Measurements from ENCODE around the gene PPIP5K2. TPM values are rescaled to one million over a fixed set of nuclear protein-coding genes. Genes with fewer than 3 reads are reported as not detected.
"Not testable (repeated sequence)": the region's sequence is repeated elsewhere in the genome, so short reads cannot be mapped to it uniquely, and the experiment has no call there.

The PPIP5K2 gene
- total and polyA plus RNA-seq, 7 donors = 4.5 to 11.0 (median 7.4) TPM

DNA sequence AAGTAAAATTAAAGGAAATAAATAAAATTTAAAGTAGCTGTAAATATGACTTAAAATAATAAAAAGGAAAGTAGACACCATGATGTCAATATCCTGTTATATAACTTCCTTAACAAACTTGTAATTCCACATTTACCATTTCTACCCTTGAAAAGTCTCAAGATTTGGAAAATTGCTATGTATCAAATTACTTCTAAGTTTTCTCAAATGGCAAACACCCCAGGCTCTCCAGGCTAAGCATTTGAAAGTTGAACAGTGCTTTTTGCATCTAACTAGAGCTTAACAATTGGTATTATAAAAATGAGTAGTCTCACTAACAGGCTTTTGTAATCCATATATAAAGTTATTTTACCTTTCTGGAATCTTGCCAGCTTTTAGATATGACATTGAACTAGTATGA, 97.0 kb downstream of the PPIP5K2 start:
- no peaks in the 10 kb centered on the region for H3K27me3 ChIP-seq (ENCODE audit: insufficient read depth in 3 of 3, low read length in 2 of 3)
- intact Hi-C loops (cut with DNase I) = no loop called here
- no peaks in the 10 kb centered on the region for H3K9me3 ChIP-seq
- H3K4me1 ChIP-seq = no peaks in the 10 kb centered on the region
- no peaks in the 10 kb centered on the region for H3K36me3 ChIP-seq (ENCODE audit: insufficient read depth in 1 of 2, low read depth in 1 of 2)
- TF ChIP-seq, protein P1, sequence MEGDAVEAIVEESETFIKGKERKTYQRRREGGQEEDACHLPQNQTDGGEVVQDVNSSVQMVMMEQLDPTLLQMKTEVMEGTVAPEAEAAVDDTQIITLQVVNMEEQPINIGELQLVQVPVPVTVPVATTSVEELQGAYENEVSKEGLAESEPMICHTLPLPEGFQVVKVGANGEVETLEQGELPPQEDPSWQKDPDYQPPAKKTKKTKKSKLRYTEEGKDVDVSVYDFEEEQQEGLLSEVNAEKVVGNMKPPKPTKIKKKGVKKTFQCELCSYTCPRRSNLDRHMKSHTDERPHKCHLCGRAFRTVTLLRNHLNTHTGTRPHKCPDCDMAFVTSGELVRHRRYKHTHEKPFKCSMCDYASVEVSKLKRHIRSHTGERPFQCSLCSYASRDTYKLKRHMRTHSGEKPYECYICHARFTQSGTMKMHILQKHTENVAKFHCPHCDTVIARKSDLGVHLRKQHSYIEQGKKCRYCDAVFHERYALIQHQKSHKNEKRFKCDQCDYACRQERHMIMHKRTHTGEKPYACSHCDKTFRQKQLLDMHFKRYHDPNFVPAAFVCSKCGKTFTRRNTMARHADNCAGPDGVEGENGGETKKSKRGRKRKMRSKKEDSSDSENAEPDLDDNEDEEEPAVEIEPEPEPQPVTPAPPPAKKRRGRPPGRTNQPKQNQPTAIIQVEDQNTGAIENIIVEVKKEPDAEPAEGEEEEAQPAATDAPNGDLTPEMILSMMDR (IDR thresholded peaks at IDR 0.05) = no peak
- no peak overlapping the region for H3K27ac ChIP-seq
- no peak for ATAC-seq
- DNase-seq = no peak
- H3K4me3 ChIP-seq = no peak overlapping the region

DNA sequence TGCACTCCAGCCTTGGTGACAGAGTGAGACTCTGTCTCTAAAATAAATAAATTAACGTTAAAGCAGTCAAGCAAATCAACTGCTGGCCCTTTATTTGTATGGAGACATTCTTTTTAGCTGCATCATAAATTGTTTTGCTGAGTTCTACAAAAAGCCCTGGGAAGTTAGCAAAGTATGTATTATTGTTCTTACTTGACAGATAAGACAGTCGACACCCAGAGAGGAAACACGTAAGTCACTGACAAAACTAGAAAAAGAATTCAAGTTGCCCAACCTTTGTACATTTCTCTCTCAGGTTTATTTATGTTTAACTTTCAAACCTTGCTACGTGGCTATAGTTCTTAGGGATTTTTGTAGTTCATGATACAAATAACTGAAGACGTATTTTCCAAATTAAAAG, 98.1 kb downstream of the PPIP5K2 start:
- no peak overlapping the region for H3K4me3 ChIP-seq
- H3K27me3 ChIP-seq (ENCODE audit: insufficient read depth in 3 of 3, low read length in 2 of 3) = no peaks in the 10 kb centered on the region
- no peaks in the 10 kb centered on the region for H3K4me1 ChIP-seq
- ATAC-seq = no peak
- H3K9me3 ChIP-seq = no peaks in the 10 kb centered on the region
- intact Hi-C loops (cut with DNase I) = no loop called here
- no peak for DNase-seq
- 86 to 88% (median 87%) methylated on average over 5 of the region's 5 CpGs for WGBS, 3 donors
- H3K27ac ChIP-seq = no peak overlapping the region
- TF ChIP-seq, protein P1 (IDR thresholded peaks at IDR 0.05) = no peak
- no peaks in the 10 kb centered on the region for H3K36me3 ChIP-seq (ENCODE audit: insufficient read depth in 1 of 2, low read depth in 1 of 2)

DNA sequence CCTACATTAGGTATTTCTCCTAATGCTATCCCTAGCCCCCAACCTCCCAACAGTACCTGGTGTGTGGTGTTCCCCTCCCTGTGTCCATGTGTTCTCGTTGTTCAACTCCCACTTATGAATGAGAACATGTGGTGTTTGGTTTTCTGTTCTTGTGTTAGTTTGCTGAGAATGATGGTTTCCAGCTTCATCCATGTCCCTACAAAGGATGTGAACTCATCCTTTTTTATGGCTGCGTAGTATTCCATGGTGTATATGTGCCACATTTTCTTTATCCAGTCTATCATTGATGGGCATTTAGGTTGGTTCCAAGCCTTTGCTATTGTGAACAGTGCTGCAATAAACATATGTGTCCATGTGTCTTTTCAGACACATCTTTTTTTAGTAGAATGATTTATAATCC, 99.0 kb downstream of the PPIP5K2 start:
- H3K9me3 ChIP-seq; H3K27me3 ChIP-seq (ENCODE audit: insufficient read depth in 3 of 3, low read length in 2 of 3); DNase-seq; H3K4me1 ChIP-seq; ATAC-seq; H3K27ac ChIP-seq; H3K36me3 ChIP-seq (ENCODE audit: insufficient read depth in 1 of 2, low read depth in 1 of 2); H3K4me3 ChIP-seq; intact Hi-C loops (cut with DNase I): not testable (repeated sequence)
- 94 to 98% (median 97%) methylated on average over 2 of the region's 2 CpGs for WGBS, 3 donors

DNA sequence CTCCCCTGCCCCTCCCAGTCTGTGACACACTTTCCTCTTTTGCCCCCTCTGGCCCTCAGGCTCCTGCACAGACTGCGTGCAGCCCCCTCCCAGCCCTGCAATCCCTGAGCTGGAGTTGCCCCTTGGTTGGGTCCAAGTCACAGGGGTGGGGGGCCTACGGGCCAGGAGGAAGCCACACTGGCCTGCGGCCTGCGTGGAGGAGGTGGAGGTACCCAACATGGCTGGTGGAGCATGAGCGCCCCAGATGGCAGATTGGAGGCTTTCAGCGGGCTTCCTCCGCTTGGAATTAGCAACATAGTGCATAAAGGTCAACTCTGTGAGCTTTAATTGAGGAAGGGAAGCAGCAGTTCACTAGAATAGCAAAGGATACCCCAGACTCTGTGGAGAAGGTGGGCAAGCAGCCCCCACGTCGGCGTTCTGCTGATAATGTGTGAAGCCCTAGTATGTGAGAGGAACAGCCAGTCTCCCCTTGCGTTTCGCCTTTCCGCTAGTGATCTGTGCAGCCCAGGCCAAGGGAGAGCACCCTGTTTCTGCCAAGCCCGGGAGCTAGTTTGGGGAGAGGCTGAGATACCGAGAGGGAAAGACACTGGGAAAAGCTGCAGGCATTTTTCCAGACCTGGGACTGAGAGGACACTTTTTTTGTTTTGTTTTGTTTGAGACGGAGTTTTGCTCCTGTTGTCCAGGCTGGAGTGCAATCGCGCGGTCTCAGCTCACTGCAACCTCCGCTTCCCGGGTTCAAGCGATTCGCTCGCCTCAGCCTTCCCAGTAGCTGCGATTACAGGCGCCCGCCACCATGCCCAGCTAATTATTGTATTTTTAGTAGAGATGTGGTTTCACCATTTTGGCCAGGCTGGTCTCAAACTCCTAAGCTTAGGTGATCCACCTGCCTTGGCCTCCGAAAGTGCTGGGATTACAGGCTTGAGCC, 103.2 kb downstream of the PPIP5K2 start:
- intact Hi-C loops (cut with DNase I) = no loop called here
- ATAC-seq (no peak), DNase-seq (no peak)
- TF ChIP-seq, protein P1 (IDR thresholded peaks at IDR 0.05) = no peak
- H3K27me3 ChIP-seq (ENCODE audit: insufficient read depth in 3 of 3, low read length in 2 of 3) = no peaks in the 10 kb centered on the region
- WGBS, 3 donors = 91 to 95% (median 94%) methylated on average over 28 of the region's 28 CpGs
- H3K27ac ChIP-seq = no peak overlapping the region
- no peaks in the 10 kb centered on the region for H3K36me3 ChIP-seq (ENCODE audit: insufficient read depth in 1 of 2, low read depth in 1 of 2)
- H3K9me3 ChIP-seq = no peaks in the 10 kb centered on the region
- H3K4me1 ChIP-seq = no peaks in the 10 kb centered on the region
- H3K4me3 ChIP-seq = no peak overlapping the region

DNA sequence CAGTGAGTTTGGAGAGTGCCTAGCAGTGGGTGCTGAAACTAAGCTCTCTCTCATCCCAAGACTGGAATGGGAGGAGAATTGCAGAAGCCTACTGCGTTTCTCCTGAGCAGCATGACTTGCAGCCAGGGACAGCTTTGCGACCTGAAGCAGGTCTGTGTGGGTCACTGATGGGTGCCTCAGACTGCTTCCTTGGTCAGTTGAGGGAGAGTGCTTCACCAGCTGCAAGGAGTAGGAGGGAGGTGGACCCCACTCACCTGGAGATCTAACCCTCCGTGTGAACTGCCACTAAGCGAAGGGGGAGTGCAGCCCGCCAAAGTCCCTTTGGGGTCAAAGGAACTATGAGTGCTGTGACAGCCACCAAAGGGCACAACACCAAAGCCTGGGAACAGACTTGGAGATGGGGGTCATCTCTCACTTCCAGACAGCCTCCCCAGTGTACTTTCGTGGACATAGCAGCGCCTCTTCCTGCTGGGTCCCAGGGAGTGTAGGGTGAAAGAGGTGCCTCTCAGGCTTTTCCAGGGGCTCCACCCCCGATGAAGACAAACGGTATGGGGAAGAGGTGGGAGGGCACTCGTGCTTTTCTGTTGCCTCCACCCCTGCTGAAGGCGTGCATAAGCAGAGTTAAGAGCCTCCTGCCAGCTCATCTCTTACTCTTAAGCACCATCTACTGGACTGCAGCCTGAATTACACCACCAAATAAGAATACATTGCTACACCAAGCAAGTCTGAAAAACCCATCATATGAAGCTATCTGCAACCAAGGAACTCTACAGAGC, 104.2 kb downstream of the PPIP5K2 start:
- no peak for DNase-seq
- TF ChIP-seq, protein P1 (IDR thresholded peaks at IDR 0.05) = peak; percentile 50
- Histone ChIP-seq H3K36me3 (ENCODE audit: insufficient read depth in 1 of 2, low read depth in 1 of 2) (no peaks in the 10 kb centered on the region), H3K9me3 (no peaks in the 10 kb centered on the region), H3K27me3 (ENCODE audit: insufficient read depth in 3 of 3, low read length in 2 of 3) (no peaks in the 10 kb centered on the region), H3K27ac (no peak overlapping the region), H3K4me1 (no peaks in the 10 kb centered on the region), H3K4me3 (no peak overlapping the region)
- 58 to 65% (median 61%) methylated on average over 11 of the region's 11 CpGs for WGBS, 3 donors
- peak in 3 of 4 donors; percentile 76 to 86 (median 84) for ATAC-seq
- intact Hi-C loops (cut with DNase I) = no loop called here

Measured in psoas muscle (tissue), 8 donors.